HG02840 (cell line): Measurements from ENCODE around the gene TMED3.

Experiments
- ATAC-seq: cut with Tn5 transposase; IDR thresholded peaks from one replicate; pipeline ENCODE4 v1.9.1; 2021; ENCODE audit warnings: mild to moderate bottlenecking, moderate library complexity, moderate number of reproducible peaks; ENCODE audit not compliant: unreplicated experiment, low FRiP score

TMED3 gene

DNA sequence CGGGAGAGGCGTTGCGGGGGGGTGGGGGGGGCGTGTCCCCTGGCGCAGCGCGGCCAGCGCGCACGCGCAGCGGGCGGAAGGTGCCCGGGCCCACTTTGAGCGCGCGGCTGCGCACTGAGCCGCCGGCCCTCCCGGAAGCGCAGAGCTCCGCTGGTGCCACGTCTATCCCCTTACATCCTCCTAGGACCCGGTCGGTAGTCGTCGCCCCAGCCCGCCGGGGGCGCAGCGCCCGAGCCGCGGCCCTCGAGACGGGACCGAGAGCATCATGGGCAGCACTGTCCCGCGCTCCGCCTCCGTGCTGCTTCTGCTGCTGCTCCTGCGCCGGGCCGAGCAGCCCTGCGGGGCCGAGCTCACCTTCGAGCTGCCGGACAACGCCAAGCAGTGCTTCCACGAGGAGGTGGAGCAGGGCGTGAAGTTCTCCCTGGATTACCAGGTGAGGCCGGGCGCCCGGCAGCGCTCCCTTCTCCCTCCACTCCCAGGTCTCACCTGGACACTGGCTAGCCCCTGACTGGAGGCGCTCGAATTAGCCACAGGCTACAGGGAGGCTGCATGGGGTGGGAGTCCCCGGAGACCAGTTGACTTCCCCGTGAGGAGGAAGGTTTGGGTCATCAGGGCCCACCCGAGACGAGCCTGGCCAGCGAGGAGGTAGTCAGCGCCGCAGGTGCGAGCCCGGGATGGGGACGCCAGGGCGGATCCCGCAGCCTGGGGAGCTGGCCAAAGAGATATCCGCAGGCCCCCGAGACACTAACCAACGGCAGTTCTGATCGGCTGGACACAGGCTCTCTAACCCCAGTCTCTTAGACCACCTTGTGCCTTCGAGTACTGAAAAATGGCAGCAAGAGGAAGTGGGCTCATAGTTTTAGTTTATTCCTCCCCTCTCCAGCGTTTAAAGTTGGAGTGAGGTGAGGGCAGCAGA lies at the start of gene TMED3:
Gene TMED3, plus strand, starts transcription at position 128 of the 916 bp plus-strand sequence. Its CDS starts 138 bp downstream, at position 266.
- ATAC-seq = peak; percentile 83

DNA sequence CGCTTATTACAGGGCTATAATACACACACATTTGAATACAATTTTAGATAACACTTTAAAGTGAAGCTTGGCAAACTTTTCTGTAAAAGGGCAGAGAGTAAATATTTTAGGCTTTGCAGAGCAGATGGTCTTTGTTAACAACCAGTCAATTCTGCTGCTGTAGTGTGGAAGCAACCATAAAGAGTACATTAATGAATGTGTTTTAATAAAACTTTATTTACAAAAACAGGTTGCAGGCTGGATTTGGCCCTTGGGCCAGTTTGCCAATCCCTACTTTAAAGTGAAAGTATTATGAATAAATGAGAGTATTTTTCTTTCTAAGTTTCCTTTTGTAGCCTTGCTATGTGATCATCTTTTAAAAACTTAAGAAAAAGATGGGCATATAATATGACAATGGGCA lies 49.1 kb upstream of the TMED3 start:
- ATAC-seq = no peak

- ATAC-seq = no peak
Observed at GRCh38 chr15:79265167-79265566, 45.7 kb upstream of the TMED3 start.

DNA sequence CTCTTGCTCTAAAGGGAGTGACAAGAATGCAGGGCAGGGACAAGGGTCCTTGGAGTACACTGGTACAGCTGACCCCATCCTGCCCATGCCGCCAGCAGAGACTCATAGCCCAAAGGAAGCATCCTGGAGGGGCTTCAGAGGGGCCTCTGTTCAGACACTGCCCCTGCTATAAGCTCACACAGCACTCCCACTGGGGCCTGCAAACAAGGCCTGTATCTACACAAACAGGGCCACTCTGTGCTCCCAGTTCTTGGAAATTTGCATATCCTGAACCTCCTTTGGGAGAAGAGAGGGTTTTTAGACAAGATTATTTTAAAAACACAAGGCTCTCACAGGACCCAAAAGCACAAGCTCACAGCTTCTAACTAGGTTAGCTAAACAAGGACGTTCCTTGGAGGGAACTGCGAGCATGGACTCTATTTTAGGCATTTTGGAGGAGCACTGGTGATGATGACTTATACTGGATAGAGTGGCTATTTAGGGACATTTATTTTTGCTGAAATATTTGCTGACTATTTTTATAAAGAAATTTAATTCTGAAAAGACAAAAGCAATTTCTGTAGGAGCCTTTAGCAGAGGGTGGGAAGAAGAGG lies 44.8 kb upstream of the TMED3 start:
- no peak for ATAC-seq

- no peak for ATAC-seq
Observed at GRCh38 chr15:79282371-79283251, 28.3 kb upstream of the TMED3 start, which contains the start of gene ANKRD34C. Gene ANKRD34C (plus strand): TSS chr15:79282722. CDS start chr15:79293285, 10,563 bp downstream.

DNA sequence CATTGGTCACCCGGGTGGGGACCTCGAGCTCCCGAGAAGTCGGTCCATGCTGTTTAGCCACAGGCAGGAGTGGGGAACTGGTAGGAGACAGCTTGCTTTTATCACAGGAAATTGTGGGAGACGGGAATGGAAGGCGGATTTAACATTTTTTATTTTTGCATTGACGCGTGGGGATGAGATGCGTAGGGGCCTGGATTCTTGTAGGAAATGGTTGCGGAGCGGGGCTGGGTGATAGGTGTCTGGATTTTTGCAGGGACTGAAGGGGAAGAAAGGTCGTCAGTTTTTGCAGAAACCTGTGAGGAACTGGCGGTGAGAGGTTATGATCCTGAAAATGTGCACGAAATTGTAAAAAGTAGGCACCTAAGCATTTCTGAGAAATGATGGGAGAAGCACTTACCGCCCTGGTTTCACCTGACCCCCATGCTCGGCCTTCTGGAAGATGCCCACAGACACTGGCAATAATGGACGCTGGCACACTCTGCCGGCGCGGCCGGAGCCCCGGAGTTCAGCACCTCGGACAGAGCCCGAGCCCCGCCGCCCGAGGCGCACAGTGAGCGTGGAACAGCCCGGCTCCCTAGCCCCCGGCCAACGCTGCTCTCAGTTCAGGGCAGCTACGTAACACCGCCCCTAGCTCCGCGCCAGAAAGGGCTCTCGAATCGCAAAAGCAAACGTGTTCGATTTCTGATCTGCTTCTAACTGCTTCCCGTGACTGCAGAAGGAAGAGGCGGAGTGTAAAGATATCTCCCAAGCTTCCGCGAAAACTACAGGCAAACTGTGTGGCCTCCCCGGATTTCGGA lies 27.5 kb upstream of the TMED3 start:
- no peak for ATAC-seq

GRCh38 chr15:79290642-79291275 lies 20.2 kb upstream of the TMED3 start:
- ATAC-seq = no peak

DNA sequence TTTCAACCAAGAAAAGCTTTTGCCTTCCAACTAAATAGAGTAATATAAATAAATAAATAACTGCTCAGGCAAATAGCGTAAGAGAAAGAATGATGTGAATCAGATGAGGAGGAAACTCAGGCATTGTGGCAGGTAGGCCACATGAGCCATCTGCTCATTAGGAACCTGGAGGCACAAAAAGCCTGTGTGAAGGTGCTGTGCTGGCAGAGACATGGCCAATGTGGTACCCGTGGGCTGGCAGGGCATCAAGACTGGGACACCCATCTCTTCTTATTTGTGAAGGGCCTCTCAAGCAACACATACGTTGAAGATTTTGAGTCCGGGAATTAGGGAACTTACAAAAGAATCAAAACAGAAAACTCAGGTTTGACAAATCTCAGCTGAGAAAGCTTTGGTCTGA lies 18.9 kb upstream of the TMED3 start:
- ATAC-seq = no peak

DNA sequence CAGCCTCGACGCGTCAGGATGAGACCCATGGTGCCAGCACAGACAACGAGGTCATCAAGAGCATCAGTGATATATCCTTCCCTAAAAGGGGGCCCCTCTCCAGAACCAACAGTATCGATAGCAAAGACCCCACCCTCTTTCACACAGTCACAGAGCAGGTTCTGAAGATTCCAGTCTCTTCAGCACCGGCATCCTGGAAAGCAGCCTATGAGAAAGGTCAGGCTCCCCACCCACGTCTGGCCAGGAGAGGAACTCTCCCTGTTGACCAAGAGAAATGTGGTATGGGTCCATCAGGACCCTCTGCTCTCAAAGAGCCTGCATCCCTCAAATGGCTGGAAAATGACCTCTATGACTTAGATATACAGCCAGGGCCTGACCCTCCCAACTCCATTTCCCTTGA lies 16.8 kb upstream of the TMED3 start:
- no peak for ATAC-seq

DNA sequence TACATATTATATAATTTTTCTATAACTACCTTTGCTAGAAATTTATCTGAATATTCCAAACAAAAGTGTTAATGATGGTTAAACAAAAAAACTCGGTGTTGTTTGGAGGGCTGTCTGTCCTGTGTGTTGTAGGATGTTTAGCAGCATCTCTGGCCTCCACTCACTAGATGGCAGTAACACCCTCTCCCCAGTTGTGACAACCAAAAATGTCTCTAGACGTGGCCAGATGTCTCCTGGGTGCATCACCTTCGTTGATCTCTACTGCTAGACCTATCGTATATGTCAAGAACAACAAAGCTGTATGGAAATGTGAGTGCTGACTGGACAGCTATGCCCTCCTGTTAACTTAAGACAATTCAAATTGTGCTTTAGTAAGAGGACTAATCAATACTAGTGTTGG lies 14.3 kb upstream of the TMED3 start:
- ATAC-seq = no peak

DNA sequence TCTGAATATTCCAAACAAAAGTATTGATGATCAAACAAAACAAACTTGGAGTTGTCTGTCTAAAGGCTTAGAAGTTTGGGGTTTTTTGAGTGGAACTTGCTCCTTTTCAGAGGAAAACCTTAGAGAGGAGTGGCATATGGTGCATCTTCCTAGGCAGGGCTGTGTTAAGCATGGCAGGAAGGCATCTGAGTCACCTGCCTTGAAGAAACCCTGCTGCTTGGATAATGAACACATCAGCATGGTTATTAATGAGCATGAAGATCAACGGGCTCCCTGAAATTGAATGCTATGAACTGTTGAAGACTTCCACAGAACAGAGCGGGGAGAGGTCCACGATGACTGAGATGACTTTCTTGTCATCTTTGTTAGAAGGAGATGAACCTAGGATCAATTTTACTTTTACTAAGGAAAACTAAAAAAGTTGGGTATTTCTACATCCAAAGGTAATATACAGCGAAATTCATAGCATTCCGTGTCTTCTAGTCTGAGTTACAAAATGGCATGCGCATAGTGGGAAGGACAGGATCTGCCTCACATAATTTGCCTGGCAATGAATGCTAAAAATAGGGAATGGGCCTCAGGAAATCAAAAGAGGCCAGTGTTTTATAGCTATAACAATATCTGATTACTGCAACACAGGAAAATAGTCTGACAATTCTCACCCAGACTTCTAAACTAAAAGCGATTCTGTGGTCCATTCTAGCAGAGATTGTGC lies 11.6 kb upstream of the TMED3 start:
- no peak for ATAC-seq

GRCh38 chr15:79299841-79300235 lies 11.1 kb upstream of the TMED3 start:
- no peak for ATAC-seq

- no peak for ATAC-seq
Observed at GRCh38 chr15:79307251-79307650, 3.7 kb upstream of the TMED3 start.

DNA sequence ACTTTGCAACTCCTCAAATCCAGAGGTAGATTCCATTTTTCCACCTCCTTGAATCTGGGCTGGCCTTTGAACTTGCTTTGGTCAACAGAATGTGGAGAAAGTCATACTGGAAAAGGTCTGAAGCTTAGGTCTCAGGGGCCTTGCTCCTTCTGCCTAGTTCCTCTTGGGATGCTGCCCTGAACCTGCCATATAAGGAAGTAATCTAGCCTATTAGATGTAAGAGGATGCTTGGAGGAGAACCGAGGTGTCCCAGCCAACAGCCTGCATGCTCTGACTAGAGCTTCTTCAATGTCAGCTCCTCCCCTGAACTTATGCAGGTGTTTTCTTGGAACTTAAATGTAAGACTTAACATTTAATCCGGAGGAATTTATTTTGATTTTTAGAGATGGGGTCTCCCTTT lies 2.0 kb upstream of the TMED3 start:
- no peak for ATAC-seq

DNA sequence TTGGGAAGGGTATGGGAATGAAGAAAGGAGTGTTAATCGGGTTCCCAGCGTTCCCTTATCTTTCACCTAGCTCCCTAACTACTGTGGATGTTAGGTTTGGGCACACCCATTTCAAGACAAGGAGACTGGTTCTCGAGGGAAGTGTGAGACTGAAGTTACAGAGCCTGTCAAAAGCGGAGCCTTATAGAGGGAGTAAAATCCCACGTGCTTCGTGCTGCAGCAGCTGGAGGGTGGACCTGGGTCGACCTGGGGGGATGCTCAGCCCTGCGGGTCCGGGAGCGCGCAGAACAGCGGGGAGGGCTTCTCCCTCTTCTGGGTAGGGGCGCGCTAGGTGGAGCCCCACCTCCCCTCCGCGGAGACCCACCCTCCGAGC lies 314 bp upstream of the TMED3 start:
- no peak for ATAC-seq

DNA sequence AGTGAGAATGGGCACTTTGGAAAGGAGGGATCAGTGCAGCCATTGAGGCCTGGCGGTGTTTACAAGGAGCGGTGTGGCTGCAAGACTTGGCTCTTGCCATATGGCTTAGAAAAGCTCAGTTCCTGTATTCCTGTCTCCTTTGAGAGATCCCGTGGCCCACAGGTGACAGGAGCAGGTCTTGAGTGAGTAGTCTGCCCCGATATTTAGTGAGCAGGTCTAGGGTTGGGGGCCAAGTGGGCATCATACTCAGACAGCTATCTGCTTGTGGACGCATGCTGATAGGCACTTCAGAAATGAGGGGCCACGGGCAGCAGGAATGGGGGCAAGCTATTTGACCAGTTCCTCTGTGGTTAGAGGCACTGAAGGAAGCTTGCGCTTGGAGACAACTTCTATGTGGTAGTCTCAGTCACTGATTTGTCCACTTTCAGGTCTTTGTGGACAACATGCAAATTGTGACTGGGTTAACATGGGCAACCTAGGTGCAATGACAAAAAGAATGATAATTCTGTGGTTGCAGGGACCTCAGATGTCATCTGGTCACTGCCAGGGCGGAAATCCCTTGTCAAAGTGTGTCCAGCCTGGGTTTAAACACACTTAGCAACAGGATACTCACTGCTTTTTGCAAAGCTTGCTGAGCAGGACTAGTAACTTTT lies 1.1 kb downstream of the TMED3 start:
- ATAC-seq = no peak

DNA sequence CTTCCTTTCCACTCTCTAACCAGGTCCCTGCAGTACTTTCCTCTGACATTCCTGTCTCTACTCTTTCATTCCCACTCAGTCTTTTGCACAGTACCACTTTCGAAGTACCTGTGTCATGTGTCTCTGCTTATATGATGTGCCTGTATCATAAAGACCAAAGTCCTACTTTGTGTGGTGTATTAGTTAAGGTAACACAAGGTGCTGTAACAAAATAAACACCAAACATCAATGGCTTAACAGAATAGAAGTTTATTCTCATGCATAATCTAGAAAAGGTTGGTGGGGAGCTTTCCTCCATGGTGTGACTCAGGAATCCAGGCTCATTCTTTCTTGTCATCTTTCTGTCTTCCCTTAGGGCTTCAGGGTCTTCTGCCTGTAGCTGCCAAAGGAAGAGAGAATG lies 3.3 kb downstream of the TMED3 start:
- ATAC-seq = no peak

- ATAC-seq = no peak
Observed at GRCh38 chr15:79314811-79315210, 3.9 kb downstream of the TMED3 start.
